ENCODE measurements around the gene APOBR.

- TF ChIP-seq CTCF (IDR thresholded peaks at IDR 0.05) (no peak), POLR2AphosphoS5 (IDR thresholded peaks at IDR 0.05; ENCODE audit: insufficient read depth in 1 of 2, low read depth in 1 of 2) (no peak), POLR2A (IDR thresholded peaks at IDR 0.05) (no peak)
These were observed 48.2 kb downstream of the APOBR start for GRCh38 chr16:28542646-28543045.

Data from vagina (tissue), 2 donors.